ENCODE data around the gene KCNIP1. TPM values are rescaled to one million over a fixed set of nuclear protein-coding genes. Genes with fewer than 3 reads are reported as not detected.

KCNIP1 gene
- total RNA-seq, 1 donor from 2014 or later, result not detected

DNA sequence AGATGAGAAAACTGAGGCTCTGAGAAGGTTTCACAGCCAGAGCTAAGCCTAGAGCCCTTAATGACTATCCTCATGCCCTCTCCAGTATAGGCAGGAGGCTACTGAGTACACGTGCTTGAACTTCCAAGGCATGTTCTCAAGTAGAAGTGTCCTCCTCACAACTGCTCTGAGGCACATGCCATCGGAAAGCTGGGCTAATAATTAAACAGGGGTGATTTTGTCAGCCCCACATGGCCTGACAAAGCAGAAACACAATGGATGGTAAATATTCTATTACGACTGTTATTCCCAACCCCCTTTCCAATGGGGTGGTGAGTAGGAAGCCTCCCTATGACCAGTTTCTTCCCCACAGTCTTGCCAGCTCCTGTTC is 34.3 kb downstream of the KCNIP1 start:
- TF ChIP-seq POLR2AphosphoS5 (IDR thresholded peaks at IDR 0.05; ENCODE audit: insufficient read depth in 1 of 2, low read depth in 1 of 2) (no peak), POLR2A (IDR thresholded peaks at IDR 0.05) (no peak)
- TF ChIP-seq, protein P1, sequence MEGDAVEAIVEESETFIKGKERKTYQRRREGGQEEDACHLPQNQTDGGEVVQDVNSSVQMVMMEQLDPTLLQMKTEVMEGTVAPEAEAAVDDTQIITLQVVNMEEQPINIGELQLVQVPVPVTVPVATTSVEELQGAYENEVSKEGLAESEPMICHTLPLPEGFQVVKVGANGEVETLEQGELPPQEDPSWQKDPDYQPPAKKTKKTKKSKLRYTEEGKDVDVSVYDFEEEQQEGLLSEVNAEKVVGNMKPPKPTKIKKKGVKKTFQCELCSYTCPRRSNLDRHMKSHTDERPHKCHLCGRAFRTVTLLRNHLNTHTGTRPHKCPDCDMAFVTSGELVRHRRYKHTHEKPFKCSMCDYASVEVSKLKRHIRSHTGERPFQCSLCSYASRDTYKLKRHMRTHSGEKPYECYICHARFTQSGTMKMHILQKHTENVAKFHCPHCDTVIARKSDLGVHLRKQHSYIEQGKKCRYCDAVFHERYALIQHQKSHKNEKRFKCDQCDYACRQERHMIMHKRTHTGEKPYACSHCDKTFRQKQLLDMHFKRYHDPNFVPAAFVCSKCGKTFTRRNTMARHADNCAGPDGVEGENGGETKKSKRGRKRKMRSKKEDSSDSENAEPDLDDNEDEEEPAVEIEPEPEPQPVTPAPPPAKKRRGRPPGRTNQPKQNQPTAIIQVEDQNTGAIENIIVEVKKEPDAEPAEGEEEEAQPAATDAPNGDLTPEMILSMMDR (IDR thresholded peaks at IDR 0.05), result no peak

DNA sequence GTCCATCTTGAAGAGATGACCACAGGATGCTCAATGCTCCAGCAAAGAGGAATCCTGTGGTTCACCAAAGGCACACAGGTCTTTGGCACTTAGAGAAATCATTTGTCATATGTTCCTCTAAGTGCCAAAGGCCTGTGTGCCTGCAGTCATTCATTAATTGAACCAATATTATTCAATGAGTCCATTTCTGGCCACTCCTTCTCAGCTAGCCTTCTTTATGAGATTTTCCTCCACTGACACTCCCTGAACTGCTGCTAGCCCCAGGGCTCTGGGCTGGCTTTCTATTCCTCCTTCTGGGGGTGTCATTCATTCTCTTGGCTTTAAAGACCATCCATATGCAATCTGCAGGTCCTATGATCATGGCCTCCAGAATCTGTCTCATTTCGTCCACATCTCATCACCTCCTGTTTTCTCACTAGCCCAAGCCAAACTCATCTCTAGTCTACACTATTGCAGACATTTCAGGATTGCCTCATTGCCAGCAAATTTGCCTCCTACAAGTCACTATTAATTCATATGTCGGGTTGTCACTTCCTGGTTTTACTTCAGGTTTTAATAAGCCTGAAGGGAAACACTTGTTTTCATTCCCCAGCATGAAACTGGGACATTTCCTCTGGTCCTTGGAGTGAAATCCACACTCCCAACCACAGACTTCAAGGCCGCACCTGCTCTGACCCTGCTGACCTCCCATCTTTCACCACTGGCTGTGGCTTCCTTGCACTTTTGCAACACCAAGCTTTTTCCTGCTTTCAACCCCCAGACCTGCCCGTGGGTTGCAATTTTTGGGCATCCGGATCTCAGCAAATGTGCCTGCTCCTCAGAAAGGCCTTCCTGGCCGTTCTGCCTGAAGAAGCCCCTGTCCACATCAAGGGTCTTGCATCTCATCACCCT is 35.1 kb downstream of the KCNIP1 start:
- TF ChIP-seq POLR2A (IDR thresholded peaks at IDR 0.05) (no peak), POLR2AphosphoS5 (IDR thresholded peaks at IDR 0.05; ENCODE audit: insufficient read depth in 1 of 2, low read depth in 1 of 2) (no peak)
- TF ChIP-seq, protein P1 (IDR thresholded peaks at IDR 0.05), result no peak
- intact Hi-C loops (cut with DNase I), result no loop called here
- Histone ChIP-seq H3K4me1 (no peaks in the 10 kb centered on the region), H3K9me3 (no peaks in the 10 kb centered on the region), H3K36me3 (no peaks in the 10 kb centered on the region), H3K27ac (no peak overlapping the region), H3K4me3 (no peak overlapping the region), H3K27me3 (no peaks in the 10 kb centered on the region)
- no peak for DNase-seq (ENCODE audit: extremely low spot score in 2 of 2)

More for the DNA sequence above, 34.3 kb downstream of the KCNIP1 start:
- no peaks in the 10 kb centered on the region for H3K9me3 ChIP-seq
- no peaks in the 10 kb centered on the region for H3K27me3 ChIP-seq
- intact Hi-C loops (cut with DNase I), result no loop called here
- no peak overlapping the region for H3K4me3 ChIP-seq
- DNase-seq (ENCODE audit: extremely low spot score in 2 of 2), result no peak
- no peaks in the 10 kb centered on the region for H3K36me3 ChIP-seq
- H3K4me1 ChIP-seq, result no peaks in the 10 kb centered on the region
- no peak overlapping the region for H3K27ac ChIP-seq

DNA sequence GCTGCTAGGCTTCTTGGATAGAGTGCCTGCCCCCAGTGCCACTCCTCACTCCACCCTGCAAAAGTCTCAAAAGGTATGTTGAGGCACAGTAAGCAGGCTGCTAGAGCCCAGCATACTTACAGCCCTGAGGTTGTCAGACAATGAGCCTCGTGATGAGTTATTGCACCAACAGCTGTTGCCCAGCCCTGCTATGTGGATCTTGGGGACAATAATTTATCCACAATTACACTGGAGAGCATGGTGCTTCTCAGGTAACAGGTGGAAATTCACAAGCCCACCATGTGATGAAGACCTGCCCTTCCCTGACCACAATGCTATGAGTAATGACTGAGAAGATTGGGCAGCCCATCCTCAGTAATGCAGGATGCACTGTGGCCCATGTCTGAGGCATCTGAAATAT is 36.5 kb downstream of the KCNIP1 start:
- TF ChIP-seq POLR2A (IDR thresholded peaks at IDR 0.05) (no peak), POLR2AphosphoS5 (IDR thresholded peaks at IDR 0.05; ENCODE audit: insufficient read depth in 1 of 2, low read depth in 1 of 2) (no peak)
- TF ChIP-seq, protein P1 (IDR thresholded peaks at IDR 0.05), result no peak
- Histone ChIP-seq H3K36me3 (no peaks in the 10 kb centered on the region), H3K4me1 (no peaks in the 10 kb centered on the region), H3K9me3 (no peaks in the 10 kb centered on the region), H3K27ac (no peak overlapping the region), H3K4me3 (no peak overlapping the region), H3K27me3 (no peaks in the 10 kb centered on the region)
- DNase-seq (ENCODE audit: extremely low spot score in 2 of 2), result no peak
- intact Hi-C loops (cut with DNase I), result no loop called here

DNA sequence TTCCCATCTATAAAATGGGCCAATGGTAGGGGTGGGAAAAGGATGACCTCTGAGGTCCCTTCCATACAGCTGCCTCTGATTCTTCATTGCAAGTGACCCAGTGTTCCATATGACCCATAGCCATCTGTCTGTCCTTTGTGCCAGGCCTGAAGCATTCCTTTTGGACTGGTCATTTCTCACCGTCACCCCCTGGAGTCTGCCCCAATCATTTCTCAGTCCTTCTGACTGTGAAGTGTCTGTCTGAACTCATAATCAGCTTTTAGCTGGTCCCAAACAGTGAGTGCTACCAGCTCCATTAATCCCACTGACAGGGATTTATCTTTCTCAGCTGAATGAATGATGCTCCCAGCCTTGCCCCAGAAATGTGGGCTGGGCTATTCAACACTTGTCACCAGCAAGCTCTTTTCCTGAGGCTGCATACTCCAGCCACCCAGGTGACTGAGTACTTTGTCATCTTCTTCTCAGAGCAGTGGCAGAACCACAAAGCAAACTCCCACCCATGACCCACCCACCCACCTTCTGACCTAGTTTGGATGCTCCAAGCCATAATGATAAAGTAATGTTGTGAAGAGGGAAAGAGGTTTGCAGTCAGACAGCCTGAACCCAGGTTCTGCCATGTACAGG is 37.4 kb downstream of the KCNIP1 start:
- intact Hi-C loops (cut with DNase I), result no loop called here
- Histone ChIP-seq H3K9me3 (no peaks in the 10 kb centered on the region), H3K27me3 (no peaks in the 10 kb centered on the region), H3K4me3 (no peak overlapping the region), H3K27ac (no peak overlapping the region), H3K4me1 (no peaks in the 10 kb centered on the region), H3K36me3 (no peaks in the 10 kb centered on the region)
- no peak for DNase-seq (ENCODE audit: extremely low spot score in 2 of 2)
- no peak for TF ChIP-seq POLR2A (IDR thresholded peaks at IDR 0.05)
- TF ChIP-seq, protein P1 (IDR thresholded peaks at IDR 0.05), result no peak
